ENCODE measurements around the gene LRRC14B.
"Not testable (repeated sequence)": the region's sequence is repeated elsewhere in the genome, so short reads cannot be mapped to it uniquely, and the experiment has no call there.

LRRC14B gene

DNA sequence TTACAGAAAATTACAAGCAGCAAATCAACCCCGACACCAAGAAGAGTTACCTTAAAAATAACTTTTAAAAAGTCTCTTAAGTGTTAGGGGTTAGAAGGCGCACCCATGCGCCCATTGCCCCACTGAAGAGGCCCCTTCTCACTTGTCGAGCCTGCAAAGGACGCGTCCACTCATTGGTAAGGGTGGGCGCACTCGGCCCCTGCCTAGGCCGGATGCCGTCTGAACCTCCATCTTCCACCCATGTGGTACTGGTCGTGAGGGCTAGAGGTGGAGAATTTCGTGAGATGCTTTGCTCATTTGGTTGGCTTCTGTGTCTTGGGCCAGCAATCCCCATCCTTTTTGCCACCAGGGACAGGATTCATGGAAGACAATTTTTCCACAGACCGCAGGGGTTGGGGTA lies 27.5 kb upstream of the LRRC14B start:
- DNase-seq, result no peak
- no peaks in the 10 kb centered on the region for H3K9me3 ChIP-seq (ENCODE audit: severe bottlenecking)
- H3K36me3 ChIP-seq, result no peaks in the 10 kb centered on the region
- TF ChIP-seq, protein P1, sequence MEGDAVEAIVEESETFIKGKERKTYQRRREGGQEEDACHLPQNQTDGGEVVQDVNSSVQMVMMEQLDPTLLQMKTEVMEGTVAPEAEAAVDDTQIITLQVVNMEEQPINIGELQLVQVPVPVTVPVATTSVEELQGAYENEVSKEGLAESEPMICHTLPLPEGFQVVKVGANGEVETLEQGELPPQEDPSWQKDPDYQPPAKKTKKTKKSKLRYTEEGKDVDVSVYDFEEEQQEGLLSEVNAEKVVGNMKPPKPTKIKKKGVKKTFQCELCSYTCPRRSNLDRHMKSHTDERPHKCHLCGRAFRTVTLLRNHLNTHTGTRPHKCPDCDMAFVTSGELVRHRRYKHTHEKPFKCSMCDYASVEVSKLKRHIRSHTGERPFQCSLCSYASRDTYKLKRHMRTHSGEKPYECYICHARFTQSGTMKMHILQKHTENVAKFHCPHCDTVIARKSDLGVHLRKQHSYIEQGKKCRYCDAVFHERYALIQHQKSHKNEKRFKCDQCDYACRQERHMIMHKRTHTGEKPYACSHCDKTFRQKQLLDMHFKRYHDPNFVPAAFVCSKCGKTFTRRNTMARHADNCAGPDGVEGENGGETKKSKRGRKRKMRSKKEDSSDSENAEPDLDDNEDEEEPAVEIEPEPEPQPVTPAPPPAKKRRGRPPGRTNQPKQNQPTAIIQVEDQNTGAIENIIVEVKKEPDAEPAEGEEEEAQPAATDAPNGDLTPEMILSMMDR (IDR thresholded peaks at IDR 0.05; ENCODE audit: low read depth, low read length), result no peak
- no peak overlapping the region for H3K27ac ChIP-seq
- H3K4me3 ChIP-seq (ENCODE audit: low read depth, low read length), result no peak overlapping the region
- peaks cover 6% of the 10 kb centered on the region for H3K27me3 ChIP-seq (ENCODE audit: insufficient read depth, low read depth, severe bottlenecking)

DNA sequence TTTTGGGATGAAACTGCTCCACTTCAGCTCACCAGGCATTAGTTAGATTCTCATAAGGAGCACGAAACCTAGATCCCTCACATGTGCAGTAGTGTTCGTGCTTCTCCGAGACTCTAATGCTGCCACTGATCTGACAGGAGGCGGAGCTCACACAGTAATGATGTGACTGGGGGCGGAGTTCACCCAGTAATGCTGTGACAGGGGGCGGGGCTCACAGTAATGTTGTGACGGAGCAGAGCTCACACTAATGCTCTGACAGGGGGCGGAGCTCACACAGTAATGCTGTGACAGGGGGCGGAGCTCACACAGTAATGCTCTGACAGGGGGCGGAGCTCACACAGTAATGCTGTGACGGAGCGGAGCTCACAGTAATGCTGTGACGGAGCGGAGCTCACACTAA lies 27.1 kb upstream of the LRRC14B start:
- Histone ChIP-seq H3K27ac (no peak overlapping the region), H3K4me3 (ENCODE audit: low read depth, low read length) (no peak overlapping the region), H3K9me3 (ENCODE audit: severe bottlenecking) (no peaks in the 10 kb centered on the region), H3K36me3 (no peaks in the 10 kb centered on the region), H3K27me3 (ENCODE audit: insufficient read depth, low read depth, severe bottlenecking) (peaks cover 6% of the 10 kb centered on the region)
- no peak for DNase-seq
- TF ChIP-seq, protein P1 (IDR thresholded peaks at IDR 0.05; ENCODE audit: low read depth, low read length), result no peak

DNA sequence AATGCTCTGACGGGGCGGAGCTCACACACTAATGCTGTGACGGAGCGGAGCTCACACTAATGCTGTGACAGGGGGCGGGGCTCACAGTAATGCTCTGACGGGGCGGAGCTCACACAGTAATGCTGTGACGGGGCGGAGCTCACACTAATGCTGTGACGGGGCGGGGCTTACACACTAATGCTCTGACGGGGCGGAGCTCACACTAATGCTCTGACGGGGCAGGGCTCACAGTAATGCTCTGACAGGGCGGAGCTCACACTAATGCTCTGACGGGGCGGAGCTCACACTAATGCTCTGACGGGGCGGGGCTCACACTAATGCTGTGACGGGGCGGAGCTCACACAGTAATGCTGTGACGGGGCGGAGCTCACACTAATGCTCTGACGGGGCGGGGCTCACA lies 26.5 kb upstream of the LRRC14B start:
- not testable (repeated sequence) for DNase-seq; H3K4me3 ChIP-seq (ENCODE audit: low read depth, low read length); H3K36me3 ChIP-seq; H3K9me3 ChIP-seq (ENCODE audit: severe bottlenecking); H3K27me3 ChIP-seq (ENCODE audit: insufficient read depth, low read depth, severe bottlenecking); H3K27ac ChIP-seq

DNA sequence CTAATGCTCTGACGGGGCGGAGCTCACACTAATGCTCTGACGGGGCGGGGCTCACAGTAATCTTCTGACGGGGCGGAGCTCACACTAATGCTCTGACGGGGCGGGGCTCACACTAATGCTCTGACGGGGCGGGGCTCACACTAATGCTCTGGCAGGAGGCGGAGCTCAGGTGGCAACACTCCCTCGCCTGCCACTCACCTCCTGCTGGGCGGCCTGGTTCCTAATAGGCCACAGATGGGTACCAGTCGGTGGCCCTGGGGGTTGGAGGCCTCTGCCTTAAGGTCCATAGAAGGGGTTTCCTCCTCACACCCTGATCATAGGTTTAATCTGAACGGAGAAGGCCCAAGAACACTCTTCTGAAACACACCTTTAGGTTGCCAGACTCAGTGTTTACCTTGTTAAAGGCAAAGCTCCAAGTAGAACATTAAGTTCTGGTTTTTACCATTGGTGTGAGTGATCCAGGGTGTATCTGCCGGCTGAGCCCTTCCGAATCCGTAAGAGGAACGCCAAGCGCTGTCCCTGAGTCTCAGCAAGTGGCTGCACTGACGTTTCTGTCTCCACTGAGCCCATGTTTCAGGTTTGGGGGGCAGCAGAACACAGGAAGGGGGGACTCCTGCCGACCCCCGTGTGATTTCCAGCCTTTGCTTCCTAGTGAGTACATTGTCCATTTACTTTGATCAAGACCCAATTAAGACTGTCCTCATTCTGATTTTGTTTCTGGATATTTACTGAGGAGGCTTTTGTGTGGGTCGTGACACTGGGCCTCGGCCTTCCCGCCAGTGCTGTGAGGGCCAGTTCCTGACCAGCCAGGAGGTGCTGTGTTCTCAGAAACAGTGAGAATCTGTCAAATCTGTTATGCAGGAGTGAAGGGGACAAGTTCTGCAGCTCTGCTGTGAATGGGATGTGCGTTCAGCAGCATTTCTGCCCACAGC lies 24.6 kb upstream of the LRRC14B start:
- Histone ChIP-seq H3K9me3 (ENCODE audit: severe bottlenecking) (no peaks in the 10 kb centered on the region), H3K36me3 (no peaks in the 10 kb centered on the region), H3K27me3 (ENCODE audit: insufficient read depth, low read depth, severe bottlenecking) (no peaks in the 10 kb centered on the region), H3K4me3 (ENCODE audit: low read depth, low read length) (no peak overlapping the region), H3K27ac (no peak overlapping the region)
- DNase-seq, result no peak
- TF ChIP-seq, protein P1 (IDR thresholded peaks at IDR 0.05; ENCODE audit: low read depth, low read length), result no peak

DNA sequence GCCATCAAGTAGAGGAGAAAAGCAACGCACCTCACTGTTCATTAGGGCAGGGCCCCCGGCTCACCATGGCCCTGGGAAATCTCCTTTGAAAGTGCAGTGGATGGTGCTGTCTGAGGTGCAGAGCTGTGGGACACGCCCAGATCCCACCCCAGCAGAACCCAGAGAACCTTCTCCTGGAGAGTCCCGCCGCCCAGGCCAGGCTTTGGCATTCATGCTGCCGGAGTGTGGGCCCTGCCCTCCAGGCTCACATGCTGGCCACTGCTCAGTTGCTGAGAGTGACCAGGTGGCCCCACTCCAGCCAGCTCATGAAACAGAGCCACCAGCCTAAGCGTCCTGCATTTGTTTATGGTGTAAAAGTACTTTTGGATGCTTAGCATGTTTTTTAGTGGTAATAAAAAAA lies 23.8 kb upstream of the LRRC14B start:
- no peaks in the 10 kb centered on the region for H3K9me3 ChIP-seq (ENCODE audit: severe bottlenecking)
- DNase-seq, result no peak
- H3K36me3 ChIP-seq, result no peaks in the 10 kb centered on the region
- TF ChIP-seq, protein P1 (IDR thresholded peaks at IDR 0.05; ENCODE audit: low read depth, low read length), result no peak
- H3K4me3 ChIP-seq (ENCODE audit: low read depth, low read length), result no peak overlapping the region
- no peaks in the 10 kb centered on the region for H3K27me3 ChIP-seq (ENCODE audit: insufficient read depth, low read depth, severe bottlenecking)
- H3K27ac ChIP-seq, result no peak overlapping the region

DNA sequence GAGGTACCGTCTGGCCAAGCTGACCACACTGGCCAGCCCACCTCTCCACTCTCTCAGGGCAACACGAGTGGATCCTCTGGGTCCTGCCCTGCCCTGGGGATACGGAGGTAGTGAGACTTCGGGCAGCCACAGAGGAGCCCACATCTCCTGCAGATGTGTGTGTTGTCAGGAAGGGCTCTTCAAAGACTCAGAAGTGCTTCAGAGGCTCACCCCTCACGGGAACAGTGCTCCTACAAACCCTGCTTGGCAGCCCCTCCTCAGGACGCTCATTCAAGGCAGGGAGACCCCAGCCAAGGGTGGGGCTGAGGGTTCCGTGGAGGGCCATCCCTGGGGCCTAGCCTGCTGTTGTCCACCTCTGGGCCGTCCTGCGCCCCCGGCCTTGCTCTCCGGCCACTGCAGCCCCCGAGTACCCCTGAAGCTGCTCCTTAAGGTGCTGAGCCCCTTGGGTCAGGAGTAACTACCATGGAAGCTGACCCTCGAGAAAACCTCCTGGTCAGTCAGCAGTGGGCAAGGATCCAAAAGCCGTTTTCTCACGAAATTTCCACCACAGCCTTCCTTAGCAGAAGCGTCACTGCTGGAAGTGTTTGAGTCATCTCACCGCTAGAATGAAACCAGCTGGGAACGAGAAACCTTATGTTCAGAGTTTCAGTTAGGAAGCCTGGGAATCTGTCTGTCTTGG lies 23.2 kb upstream of the LRRC14B start:
- DNase-seq, result no peak

More for the DNA sequence above, 23.2 kb upstream of the LRRC14B start:
- no peak overlapping the region for H3K27ac ChIP-seq
- no peaks in the 10 kb centered on the region for H3K36me3 ChIP-seq
- TF ChIP-seq, protein P1 (IDR thresholded peaks at IDR 0.05; ENCODE audit: low read depth, low read length), result no peak
- H3K4me3 ChIP-seq (ENCODE audit: low read depth, low read length), result no peak overlapping the region
- no peaks in the 10 kb centered on the region for H3K27me3 ChIP-seq (ENCODE audit: insufficient read depth, low read depth, severe bottlenecking)
- no peaks in the 10 kb centered on the region for H3K9me3 ChIP-seq (ENCODE audit: severe bottlenecking)
